Raji (cell line): ENCODE results near the gene IPCEF1.

Source experiments
- POLR2A ChIP-seq: IDR thresholded peaks from 2 replicates; pipeline ENCODE4 v1.6.1; 2011; ENCODE audit warnings: low read depth, low read length, control low read depth; ENCODE audit not compliant: insufficient read depth

Gene IPCEF1

GRCh38 chr6:154292855-154293519 lies 63.6 kb downstream of the IPCEF1 start:
- no peak for TF ChIP-seq POLR2A

GRCh38 chr6:154292066-154292465 lies 64.5 kb downstream of the IPCEF1 start:
- no peak for TF ChIP-seq POLR2A

- TF ChIP-seq POLR2A: no peak
Measured at GRCh38 chr6:154289818-154290508, 66.6 kb downstream of the IPCEF1 start.

- TF ChIP-seq POLR2A: no peak
Measured at GRCh38 chr6:154285826-154286225, 70.8 kb downstream of the IPCEF1 start.

- no peak for TF ChIP-seq POLR2A
Measured at GRCh38 chr6:154284313-154284853, 72.2 kb downstream of the IPCEF1 start.

GRCh38 chr6:154280521-154280920 lies 76.1 kb downstream of the IPCEF1 start:
- no peak for TF ChIP-seq POLR2A

GRCh38 chr6:154277629-154278017 lies 79.0 kb downstream of the IPCEF1 start:
- no peak for TF ChIP-seq POLR2A

GRCh38 chr6:154276810-154277628 lies 79.6 kb downstream of the IPCEF1 start:
- TF ChIP-seq POLR2A: no peak

GRCh38 chr6:154274168-154274567 lies 82.4 kb downstream of the IPCEF1 start:
- TF ChIP-seq POLR2A: no peak

GRCh38 chr6:154268486-154268885 lies 88.1 kb downstream of the IPCEF1 start:
- TF ChIP-seq POLR2A: no peak

GRCh38 chr6:154267508-154268106 lies 89.0 kb downstream of the IPCEF1 start:
- no peak for TF ChIP-seq POLR2A

- TF ChIP-seq POLR2A: no peak
Measured at GRCh38 chr6:154266560-154267099, 90.0 kb downstream of the IPCEF1 start.

- no peak for TF ChIP-seq POLR2A
Measured at GRCh38 chr6:154261688-154262397, 94.8 kb downstream of the IPCEF1 start.

GRCh38 chr6:154258064-154258757 lies 98.4 kb downstream of the IPCEF1 start:
- no peak for TF ChIP-seq POLR2A
